GM10266 (cell line): ENCODE data around the gene NECTIN1.

ENCODE experiments used
- DNase-seq: peaks from one replicate; pipeline ENCODE4 v3.0.0; 2012; ENCODE audit errors: extremely low spot score
- CTCF ChIP-seq: IDR thresholded peaks from 2 replicates; pipeline ENCODE4 v1.5.1; 2012; ENCODE audit warnings: mild to moderate bottlenecking, low read depth; ENCODE audit not compliant: control insufficient read depth, insufficient read depth; ENCODE audit errors: missing control alignments

Gene NECTIN1

DNA sequence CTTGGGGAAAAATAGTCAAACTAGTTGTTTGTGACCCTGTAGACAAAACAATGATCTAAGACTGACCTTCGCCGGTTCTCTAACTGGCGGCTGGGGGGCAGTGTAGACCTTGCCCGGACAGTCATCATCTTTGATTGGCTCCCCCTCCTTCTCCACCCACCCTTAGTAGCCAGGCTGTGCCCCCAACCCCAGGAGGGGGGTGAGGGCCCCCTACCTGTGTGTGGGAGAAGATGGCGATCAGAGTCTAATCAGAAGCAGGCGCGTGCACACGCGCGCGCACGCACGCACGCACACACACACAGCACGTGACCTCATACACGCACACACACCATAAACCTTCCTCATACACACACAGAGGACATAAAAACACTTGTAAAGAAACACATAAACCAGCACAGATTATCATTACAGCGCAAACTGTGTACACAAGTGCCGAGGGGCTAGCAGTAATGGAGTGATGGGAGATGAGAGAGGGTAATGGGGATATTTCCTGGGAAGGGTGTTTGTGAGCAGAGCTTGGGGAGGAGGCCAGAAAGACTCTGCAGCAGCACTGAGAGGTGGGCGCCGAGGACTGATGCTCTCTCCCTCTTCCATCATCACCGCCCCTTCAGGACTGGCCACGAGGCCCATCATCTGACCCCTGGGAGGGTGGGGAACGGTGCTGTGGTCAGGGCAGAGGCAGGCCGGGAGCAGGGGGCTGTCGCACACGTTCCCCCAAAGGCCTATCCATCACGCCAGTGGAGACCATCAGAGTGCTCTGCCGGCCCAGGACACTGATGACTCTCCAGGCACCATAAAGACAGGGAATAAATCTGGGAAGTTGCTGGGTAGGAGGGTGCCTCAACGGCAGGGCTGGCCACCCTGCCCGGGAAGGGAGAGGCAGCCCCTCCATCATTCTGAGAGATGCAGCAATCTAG is 12.2 kb downstream of the NECTIN1 start:
- no peak for TF ChIP-seq CTCF
- DNase-seq = no peak

DNA sequence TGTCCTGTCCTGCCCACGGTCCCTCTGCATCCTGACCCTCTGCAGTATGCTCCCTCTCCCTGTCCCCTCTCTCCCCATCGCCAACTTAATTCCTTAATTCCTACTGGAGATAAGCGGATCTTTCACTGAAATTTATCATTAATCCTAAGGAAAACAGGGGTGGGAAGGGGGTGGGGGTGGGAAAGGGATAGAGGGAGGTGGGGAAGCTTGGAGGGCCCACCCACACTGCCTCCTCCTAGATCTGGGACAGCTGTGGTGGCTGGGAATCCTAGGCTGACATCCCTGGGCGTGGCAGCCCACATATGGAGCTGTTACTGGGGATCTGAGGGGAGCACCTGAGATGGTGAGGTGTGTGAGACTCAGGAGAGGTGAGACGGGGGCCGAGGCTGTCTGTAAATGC is 14.4 kb downstream of the NECTIN1 start:
- TF ChIP-seq CTCF = no peak
- no peak for DNase-seq

DNA sequence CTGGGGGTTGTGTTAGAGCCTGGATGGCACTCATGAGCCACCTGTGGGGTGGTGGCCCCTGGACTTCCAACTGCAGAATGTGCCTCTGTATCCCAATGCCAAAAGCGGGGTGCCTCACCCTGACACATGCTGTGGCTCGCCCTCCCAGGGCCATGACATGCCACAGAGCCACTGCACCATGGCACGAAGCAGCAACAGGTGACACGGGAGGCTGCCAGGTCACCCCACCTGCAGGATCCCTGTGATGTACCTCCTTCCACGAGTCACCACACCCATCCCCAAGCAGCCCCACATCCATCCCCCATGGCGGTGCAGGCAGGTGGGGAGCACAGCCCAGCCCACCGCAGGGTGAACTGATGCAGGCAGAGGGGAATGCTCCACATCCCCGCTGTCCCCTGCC is 14.8 kb downstream of the NECTIN1 start:
- no peak for TF ChIP-seq CTCF
- DNase-seq = no peak

DNA sequence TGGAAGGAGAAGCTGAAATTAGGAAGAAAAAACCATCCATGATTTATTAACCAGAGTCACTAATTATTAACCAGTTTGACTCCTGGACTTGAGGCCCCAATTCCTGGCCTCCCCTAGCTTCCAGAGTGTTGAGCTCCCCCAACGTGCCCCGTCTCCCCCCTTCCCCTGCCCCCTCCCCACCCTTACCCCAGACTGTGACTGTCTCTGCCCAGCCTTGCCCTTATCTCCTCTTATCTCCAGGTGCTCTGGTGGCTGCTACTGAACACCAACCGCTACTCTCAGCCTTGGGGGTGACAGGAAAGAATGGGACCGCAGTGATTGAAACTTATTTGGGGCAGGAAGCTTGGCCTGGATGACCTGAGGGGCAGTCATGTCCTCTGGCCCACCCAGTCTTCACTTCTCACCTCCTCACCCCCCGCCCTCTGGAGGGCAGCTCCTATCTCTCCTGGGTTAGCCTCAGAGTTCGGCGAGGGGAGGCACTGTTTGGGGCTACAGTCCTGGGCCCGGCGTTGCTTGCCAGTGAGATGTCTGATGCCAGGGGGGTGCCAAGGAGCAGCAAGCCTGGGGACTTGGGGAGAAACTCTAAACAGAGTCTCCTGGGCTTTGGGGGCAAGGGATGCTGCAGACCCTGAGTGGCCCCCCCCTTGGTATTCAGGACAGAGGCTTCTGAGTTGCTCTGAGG is 15.5 kb downstream of the NECTIN1 start:
- no peak for DNase-seq
- TF ChIP-seq CTCF = no peak

DNA sequence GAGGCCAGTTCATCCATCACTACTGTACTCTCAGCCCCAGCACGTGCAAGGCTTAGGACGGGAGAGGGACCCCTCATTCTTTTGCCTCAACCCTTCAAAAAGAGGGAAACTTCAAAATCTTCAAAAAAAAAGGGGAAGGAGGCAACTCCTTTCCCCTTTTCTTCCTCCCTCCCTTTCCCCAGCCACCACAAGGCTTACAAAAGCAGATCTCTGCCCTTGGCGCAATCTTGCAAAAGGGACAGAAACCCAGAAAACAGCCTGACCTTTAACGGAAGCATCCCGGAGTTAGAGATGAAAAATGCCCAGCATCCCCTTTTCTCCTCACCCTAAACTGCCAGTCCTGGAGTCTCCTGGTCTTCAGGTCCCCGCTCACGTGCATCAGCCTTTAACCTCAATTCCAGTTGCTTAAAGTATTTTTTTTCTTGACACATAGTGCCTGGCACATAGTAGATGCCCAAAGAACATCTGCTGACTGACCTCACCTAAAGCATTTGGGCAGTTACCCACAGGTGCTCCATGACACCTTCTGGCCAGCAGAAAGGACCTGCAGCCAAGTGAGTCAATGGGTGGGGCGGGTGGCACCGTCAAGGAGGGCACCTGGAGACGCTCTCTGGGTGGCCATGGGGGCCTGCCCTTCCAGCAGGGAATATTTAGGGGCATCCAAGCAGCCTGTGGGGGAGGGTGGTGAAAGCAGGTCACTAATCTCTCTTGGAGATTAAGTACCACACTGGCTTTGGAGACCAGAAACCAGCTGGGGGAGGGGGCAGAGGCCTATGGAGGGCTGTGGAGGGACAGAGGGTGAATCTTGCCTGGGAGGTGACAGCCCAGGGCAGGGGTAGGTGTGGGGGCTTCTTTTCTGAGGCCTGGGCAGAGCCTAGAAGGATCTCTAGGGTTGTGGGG is 16.3 kb downstream of the NECTIN1 start:
- TF ChIP-seq CTCF = no peak
- DNase-seq = no peak

DNA sequence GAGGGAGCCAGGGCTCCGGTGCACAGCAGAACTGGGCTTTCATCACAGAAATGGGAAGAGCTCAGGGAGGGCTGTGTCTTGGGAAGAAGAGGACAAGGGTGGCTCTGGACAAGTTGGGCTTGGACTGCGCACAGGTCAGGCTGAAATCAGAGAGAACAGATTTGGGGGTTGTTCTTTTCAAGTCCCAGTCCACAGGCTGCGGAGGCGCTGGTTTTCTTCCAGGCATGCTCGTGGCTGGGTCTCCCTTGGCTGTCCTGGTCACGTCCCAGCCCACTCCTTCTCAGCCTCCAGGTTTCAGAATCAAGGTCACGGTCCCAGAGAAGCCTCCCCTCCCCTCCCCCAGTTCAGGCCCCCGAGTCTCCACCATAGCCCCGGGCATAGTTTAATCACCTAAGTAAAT is 17.0 kb downstream of the NECTIN1 start:
- TF ChIP-seq CTCF = no peak
- no peak for DNase-seq
